Subcutaneous adipose tissue (tissue), 4 donors: Measurements from ENCODE around the gene ARHGAP44. TPM values are rescaled to one million over a fixed set of nuclear protein-coding genes. Genes with fewer than 3 reads are reported as not detected.

Experiments used
- total RNA-seq, 4 donors: library from RNA; depleted of rRNA; stranded (reverse); fragments of >200 nt; gene quantifications; one replicate each; pipeline ENCODE4 v1.1.0, GENCODE V29; 2016
- TF ChIP-seq, protein P1 (sequence below): fragments of 450-650 bp; IDR thresholded peaks from one replicate; pipeline ENCODE4 v1.5.1; 2016; ENCODE audit warnings: low read depth, mild to moderate bottlenecking, control low read depth, antibody characterized with exemption, moderate library complexity

The ARHGAP44 gene
- total RNA-seq, 4 donors from 2014 or later, result 1.3 to 3.4 (median 1.9) TPM

DNA sequence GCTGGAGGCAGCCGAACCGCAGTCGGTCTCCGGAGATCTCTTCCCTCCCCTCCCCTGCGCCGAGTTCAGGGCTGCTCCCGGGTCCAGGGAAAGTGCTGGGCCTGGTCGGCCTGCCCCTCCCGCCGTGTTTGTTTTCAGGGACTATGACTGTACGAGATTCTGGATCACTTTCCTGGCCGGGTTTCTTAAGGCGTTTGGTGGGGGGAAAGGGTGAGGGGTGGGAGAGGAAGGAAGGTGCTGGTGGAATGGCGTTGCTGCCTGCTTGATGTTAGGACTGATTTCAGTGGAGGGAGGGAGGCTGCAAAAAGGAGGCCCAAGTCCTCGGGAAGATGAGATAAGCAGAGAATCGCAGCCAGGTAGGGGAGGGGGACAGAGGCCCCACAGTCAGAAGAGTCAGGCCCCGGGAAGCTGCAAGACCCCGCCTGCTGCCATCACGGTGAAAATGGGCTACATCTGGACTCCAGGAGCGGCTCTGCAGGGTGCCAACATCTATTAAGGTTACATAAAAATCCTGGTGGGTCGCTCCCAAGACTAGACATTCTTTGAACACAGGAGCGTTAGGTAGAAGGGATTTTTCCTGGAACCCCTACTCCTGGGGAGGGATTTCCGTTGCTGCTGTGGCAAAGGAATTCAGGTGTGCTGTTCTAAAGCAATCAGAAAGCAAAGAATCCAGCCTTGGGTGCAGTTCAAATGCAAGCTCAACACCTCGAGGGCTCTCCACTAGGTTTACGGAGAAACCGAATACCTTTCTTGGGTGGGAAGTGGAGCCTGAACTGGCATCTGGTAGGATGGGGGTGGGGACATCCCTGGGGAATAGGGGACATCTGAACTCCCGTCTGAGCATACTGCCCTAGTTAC lies 1.2 kb downstream of the ARHGAP44 start:
- TF ChIP-seq, protein P1, sequence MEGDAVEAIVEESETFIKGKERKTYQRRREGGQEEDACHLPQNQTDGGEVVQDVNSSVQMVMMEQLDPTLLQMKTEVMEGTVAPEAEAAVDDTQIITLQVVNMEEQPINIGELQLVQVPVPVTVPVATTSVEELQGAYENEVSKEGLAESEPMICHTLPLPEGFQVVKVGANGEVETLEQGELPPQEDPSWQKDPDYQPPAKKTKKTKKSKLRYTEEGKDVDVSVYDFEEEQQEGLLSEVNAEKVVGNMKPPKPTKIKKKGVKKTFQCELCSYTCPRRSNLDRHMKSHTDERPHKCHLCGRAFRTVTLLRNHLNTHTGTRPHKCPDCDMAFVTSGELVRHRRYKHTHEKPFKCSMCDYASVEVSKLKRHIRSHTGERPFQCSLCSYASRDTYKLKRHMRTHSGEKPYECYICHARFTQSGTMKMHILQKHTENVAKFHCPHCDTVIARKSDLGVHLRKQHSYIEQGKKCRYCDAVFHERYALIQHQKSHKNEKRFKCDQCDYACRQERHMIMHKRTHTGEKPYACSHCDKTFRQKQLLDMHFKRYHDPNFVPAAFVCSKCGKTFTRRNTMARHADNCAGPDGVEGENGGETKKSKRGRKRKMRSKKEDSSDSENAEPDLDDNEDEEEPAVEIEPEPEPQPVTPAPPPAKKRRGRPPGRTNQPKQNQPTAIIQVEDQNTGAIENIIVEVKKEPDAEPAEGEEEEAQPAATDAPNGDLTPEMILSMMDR, result no peak

GRCh38 chr17:12794919-12795532 lies 5.7 kb downstream of the ARHGAP44 start:
- TF ChIP-seq, protein P1, result no peak

GRCh38 chr17:12800855-12801365 lies 11.6 kb downstream of the ARHGAP44 start:
- TF ChIP-seq, protein P1, result no peak

GRCh38 chr17:12806630-12807029 lies 17.3 kb downstream of the ARHGAP44 start:
- TF ChIP-seq, protein P1, result no peak

DNA sequence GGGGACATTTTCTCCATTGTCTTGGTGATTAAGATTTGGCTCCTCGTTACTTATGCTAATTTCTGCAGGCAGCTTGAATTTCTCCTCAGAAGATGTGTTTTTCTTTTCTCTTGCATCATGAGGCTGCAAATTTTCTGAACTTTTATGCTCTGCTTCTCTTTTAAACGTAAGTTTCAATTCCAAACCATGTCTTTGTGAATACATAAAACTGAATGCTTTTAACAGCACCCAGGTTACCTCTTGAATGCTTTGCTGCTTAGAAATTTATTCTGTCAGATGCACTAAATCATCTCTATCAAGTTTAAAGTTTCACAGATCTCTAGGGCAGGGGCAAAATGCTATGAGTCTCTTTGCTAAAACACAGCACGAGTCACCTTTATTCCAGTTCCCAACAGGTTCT lies 19.4 kb downstream of the ARHGAP44 start:
- TF ChIP-seq, protein P1, result no peak

DNA sequence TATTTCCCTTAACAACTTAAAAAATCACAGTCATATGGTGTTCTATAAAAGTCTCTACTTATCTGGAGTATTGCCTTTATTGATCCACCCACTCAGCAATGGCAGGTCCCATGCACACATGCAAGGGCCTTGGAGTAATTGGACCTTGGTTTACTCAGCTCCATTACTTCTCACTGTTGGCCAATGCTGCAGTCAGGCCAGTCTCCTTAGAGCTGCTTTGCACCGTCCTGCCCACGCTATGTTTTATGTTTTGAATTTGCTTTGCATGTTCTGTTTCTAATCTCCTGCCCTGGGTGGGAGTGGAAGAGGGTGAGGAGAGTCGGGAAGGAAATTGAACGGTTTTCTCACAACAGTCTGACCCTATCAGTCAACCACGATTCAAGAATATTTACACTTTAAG lies 23.6 kb downstream of the ARHGAP44 start:
- TF ChIP-seq, protein P1, result no peak

GRCh38 chr17:12813664-12814063 lies 24.4 kb downstream of the ARHGAP44 start:
- TF ChIP-seq, protein P1, result no peak
